Omental fat pad (tissue), 4 donors: ENCODE measurements around the gene GPR89A. TPM values are rescaled to one million over a fixed set of nuclear protein-coding genes. Genes with fewer than 3 reads are reported as not detected.

ENCODE experiments used
- ATAC-seq: fragments of 150-250 bp; one replicate; pipeline ENCODE4 v1.9.1; 2016; ENCODE audit warnings: mild to moderate bottlenecking, moderate library complexity; ENCODE audit not compliant: low FRiP score
- DNase-seq: peaks from one replicate; pipeline ENCODE4 v3.0.0-alpha.2; 2019; ENCODE audit warnings: low spot score
- total RNA-seq, 4 donors: library from RNA; depleted of rRNA; stranded (reverse); fragments of >200 nt; gene quantifications; one replicate each; pipeline ENCODE4 v1.1.0, GENCODE V29; 2016
- TF ChIP-seq, protein P1 (sequence below), 3 donors: fragments of 450-650 bp; IDR thresholded peaks; one replicate each; pipeline ENCODE4 v1.5.1; 2016 to 2017; ENCODE audit warnings: antibody characterized with exemption in 3 of 3, mild to moderate bottlenecking in 3 of 3, moderate library complexity in 2 of 3

The GPR89A gene
- total RNA-seq, 4 donors from 2014 or later = 27.1 to 44.1 (median 28.2) TPM

DNA sequence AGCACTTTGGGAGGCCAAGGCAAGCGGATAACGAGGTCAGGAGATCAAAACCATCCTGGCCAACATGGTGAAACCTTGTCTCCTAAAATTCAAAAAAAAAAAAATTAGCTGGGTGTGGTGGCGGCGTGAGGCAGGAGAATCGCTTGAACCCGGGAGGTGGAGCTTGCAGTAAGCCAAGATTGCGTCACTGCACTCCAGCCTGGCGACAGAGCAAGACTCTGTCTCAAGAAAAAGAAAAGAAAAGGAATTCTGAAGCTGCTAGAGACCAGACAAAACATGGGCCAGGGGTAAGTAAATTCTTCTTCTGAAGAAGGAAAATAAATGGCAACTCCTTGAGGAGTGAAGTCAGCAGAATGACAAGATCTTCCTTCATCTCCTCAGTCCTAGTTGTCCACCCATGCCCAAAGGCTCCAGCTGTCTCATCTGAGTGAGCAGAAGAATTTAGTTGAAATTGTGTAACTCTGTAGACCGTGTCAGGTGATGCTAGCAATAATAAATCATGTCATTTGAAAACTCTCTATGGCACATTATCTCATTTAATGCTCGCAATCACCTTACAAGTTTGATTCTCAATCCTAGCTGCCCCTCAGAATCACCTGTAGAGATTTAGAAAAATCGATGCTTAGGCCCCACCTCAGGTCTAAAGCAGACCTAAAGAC lies 85.1 kb downstream of the GPR89A start:
- DNase-seq (no peak), ATAC-seq (no peak)
- TF ChIP-seq, protein P1, sequence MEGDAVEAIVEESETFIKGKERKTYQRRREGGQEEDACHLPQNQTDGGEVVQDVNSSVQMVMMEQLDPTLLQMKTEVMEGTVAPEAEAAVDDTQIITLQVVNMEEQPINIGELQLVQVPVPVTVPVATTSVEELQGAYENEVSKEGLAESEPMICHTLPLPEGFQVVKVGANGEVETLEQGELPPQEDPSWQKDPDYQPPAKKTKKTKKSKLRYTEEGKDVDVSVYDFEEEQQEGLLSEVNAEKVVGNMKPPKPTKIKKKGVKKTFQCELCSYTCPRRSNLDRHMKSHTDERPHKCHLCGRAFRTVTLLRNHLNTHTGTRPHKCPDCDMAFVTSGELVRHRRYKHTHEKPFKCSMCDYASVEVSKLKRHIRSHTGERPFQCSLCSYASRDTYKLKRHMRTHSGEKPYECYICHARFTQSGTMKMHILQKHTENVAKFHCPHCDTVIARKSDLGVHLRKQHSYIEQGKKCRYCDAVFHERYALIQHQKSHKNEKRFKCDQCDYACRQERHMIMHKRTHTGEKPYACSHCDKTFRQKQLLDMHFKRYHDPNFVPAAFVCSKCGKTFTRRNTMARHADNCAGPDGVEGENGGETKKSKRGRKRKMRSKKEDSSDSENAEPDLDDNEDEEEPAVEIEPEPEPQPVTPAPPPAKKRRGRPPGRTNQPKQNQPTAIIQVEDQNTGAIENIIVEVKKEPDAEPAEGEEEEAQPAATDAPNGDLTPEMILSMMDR (IDR thresholded peaks at IDR 0.05) = no peak

DNA sequence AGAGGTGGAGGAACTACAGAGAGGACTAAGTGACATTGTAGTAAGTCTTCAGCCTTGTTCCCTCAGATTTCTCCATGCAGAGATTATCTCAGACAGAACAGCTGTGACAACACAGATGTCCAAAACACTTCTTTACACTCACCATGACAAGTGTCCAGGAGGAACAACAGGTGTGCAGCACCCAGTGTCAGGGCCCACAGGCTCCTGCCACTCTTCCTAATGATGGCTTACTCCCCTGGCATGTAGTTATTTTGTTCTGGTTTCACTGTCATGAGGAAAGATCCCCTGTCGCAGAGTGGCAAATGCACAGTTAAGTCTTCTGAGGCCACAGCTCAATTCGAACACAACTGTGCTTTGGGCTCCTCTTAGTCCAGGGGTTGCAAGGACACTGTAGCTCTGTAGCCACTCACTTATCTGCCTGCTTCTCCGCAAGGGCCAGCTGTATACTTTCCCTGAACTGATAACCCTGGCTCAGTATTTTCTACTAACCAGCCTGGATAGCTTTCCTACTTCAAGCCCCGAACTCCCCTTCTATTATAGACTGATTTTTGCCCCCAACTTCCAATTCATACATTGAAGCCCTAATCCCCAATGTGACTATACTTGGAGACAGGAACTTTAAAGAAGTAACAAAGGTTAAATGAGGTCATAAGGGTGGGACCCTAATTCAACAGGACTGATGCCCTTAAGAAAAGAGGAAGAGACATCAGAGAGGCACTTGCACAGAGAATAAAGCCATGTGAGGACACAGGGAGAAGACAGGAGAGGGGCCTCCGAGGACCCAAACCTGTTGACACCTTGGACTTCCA lies 88.2 kb downstream of the GPR89A start:
- ATAC-seq (no peak), DNase-seq (no peak)
- TF ChIP-seq, protein P1 (IDR thresholded peaks at IDR 0.05) = no peak

DNA sequence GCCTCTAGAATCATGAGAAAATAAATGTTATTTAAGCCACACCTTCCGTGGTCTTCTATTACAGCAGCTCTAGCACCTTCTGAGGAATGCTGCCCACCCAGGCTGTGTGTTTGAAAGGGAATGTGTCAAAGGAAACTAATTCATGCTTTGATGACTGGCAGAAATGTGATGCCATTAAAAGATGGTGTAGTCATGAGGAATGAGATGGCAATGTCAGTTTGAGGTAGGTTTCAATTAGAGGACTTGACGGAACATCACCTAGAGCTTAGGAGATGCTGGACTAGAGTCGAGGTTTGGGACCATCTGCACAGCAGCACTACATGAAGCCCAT lies 88.8 kb downstream of the GPR89A start:
- ATAC-seq (no peak), DNase-seq (no peak)
- TF ChIP-seq, protein P1 (IDR thresholded peaks at IDR 0.05) = no peak

DNA sequence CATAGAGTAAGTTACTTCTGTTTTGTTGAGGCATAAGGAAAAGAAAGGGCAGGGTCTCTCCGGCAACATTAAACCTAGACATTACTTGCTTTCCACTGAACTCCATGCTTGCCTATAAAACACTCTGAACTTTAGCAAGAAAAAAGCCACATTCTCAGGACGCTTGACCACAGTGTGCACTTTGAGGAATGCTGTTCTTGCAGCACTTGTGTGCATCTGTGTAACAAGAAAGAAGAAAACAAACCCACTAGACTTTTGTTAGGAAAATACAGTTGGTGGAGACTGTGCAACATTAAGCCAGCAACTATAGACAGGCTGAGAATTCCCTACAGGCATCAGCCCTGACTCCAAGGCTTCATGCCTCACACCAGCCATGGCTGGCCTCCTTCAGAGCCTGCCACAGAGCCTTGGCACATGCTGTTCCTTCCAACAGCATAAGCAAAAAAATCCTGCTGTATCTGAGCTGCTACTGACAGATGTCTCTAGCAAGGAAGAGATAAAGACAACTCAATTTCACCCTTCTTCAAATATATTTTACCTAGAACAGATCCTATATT lies 93.6 kb downstream of the GPR89A start:
- DNase-seq (no peak), ATAC-seq (no peak)
- TF ChIP-seq, protein P1 (IDR thresholded peaks at IDR 0.05) = no peak

DNA sequence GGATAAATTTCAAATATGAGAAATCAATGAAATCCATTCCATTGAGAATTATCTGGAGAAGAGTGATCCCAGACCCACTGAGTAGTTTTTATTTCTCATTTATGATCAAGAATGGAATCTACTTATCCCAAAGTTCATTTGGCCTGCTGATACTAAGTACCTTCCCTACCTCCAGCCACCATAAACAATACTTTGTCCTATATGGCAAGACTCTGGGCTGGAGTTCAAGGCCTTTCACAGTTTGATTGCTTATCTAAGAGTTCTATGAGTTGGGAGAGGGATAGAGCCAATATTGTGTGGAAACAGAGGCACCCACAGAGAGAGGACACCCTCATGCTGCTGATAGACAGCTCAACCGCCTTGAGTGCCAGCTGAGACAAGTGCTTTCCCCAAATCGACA lies 94.3 kb downstream of the GPR89A start:
- TF ChIP-seq, protein P1 (IDR thresholded peaks at IDR 0.05) = no peak
- DNase-seq (no peak), ATAC-seq (no peak)

DNA sequence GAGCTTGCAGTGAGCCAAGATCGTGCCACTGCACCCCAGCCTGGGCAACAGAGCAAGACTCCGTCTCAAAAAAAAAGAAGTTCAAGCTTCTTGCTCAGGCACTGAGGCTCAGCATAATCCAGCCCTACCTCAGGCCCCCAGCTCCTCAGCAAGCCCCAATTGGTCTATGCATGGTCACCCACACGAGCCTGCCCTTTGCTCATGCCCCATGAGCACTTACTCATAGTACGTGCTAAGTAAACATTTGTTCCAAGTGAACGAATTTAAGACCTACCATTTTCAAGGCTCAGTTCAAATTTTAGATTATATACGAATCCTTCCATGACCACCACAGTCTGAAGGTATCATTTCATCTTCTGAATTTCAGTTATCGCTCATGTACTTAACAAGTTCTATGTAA lies 95.0 kb downstream of the GPR89A start:
- TF ChIP-seq, protein P1 (IDR thresholded peaks at IDR 0.05) = no peak
- DNase-seq = no peak
- ATAC-seq = no peak
